ENCODE measurements around the gene FOXF2.
A peak's percentile ranks its signal among the peaks of the same experiment; 100 is the strongest.

The FOXF2 gene

GRCh38 chr6:1379017-1379787 lies 10.2 kb upstream of the FOXF2 start:
- no peak overlapping the region for H3K4me3 ChIP-seq (ENCODE audit: low read length)
- peak overlapping the region; percentile 19 for H3K4me2 ChIP-seq (ENCODE audit: low read length)
- H3K4me1 ChIP-seq (ENCODE audit: control insufficient read depth, insufficient read depth, low read length) = peaks cover 9% of the 10 kb centered on the region
- peaks cover 93% of the 10 kb centered on the region for H3K27me3 ChIP-seq (ENCODE audit: control insufficient read depth, insufficient read depth, low read length)
- H3K9ac ChIP-seq (ENCODE audit: low read depth, low read length) = no peak overlapping the region
- H3K9me3 ChIP-seq (replicated peaks; ENCODE audit: low read length) = no peaks in the 10 kb centered on the region
- no peaks in the 10 kb centered on the region for H3K36me3 ChIP-seq (ENCODE audit: insufficient read depth, low read length)

GRCh38 chr6:1379788-1380147 lies 9.6 kb upstream of the FOXF2 start:
- no peaks in the 10 kb centered on the region for H3K9me3 ChIP-seq (replicated peaks; ENCODE audit: low read length)
- H3K27me3 ChIP-seq (ENCODE audit: control insufficient read depth, insufficient read depth, low read length) = peaks cover 93% of the 10 kb centered on the region
- H3K4me1 ChIP-seq (ENCODE audit: control insufficient read depth, insufficient read depth, low read length) = peaks cover 9% of the 10 kb centered on the region
- H3K4me2 ChIP-seq (ENCODE audit: low read length) = peak overlapping the region; percentile 19
- H3K36me3 ChIP-seq (ENCODE audit: insufficient read depth, low read length) = no peaks in the 10 kb centered on the region
- no peak overlapping the region for H3K9ac ChIP-seq (ENCODE audit: low read depth, low read length)
- H3K4me3 ChIP-seq (ENCODE audit: low read length) = no peak overlapping the region

GRCh38 chr6:1380625-1381427 lies 8.6 kb upstream of the FOXF2 start:
- Histone ChIP-seq H3K4me1 (ENCODE audit: control insufficient read depth, insufficient read depth, low read length) (peaks cover 9% of the 10 kb centered on the region), H3K27me3 (ENCODE audit: control insufficient read depth, insufficient read depth, low read length) (peaks cover 95% of the 10 kb centered on the region), H3K36me3 (ENCODE audit: insufficient read depth, low read length) (no peaks in the 10 kb centered on the region)

GRCh38 chr6:1381481-1382330 lies 7.7 kb upstream of the FOXF2 start:
- H3K4me3 ChIP-seq (ENCODE audit: low read length) = peak overlapping the region; percentile 55
- H3K4me2 ChIP-seq (ENCODE audit: low read length) = peak overlapping the region; percentile 79
- H3K27me3 ChIP-seq (ENCODE audit: control insufficient read depth, insufficient read depth, low read length) = peaks cover 95% of the 10 kb centered on the region
- no peak overlapping the region for H3K9ac ChIP-seq (ENCODE audit: low read depth, low read length)
- peaks cover 9% of the 10 kb centered on the region for H3K4me1 ChIP-seq (ENCODE audit: control insufficient read depth, insufficient read depth, low read length)
- H3K36me3 ChIP-seq (ENCODE audit: insufficient read depth, low read length) = no peaks in the 10 kb centered on the region
- H3K9me3 ChIP-seq (replicated peaks; ENCODE audit: low read length) = no peaks in the 10 kb centered on the region

More at GRCh38 chr6:1380625-1381427, 8.6 kb upstream of the FOXF2 start:
- Histone ChIP-seq H3K9ac (ENCODE audit: low read depth, low read length) (no peak overlapping the region), H3K9me3 (replicated peaks; ENCODE audit: low read length) (no peaks in the 10 kb centered on the region), H3K4me3 (ENCODE audit: low read length) (no peak overlapping the region), H3K4me2 (ENCODE audit: low read length) (no peak overlapping the region)

- Histone ChIP-seq H3K9me3 (replicated peaks; ENCODE audit: low read length) (no peaks in the 10 kb centered on the region), H3K4me2 (ENCODE audit: low read length) (peak overlapping the region; percentile 79), H3K4me3 (ENCODE audit: low read length) (no peak overlapping the region), H3K36me3 (ENCODE audit: insufficient read depth, low read length) (no peaks in the 10 kb centered on the region), H3K9ac (ENCODE audit: low read depth, low read length) (no peak overlapping the region), H3K27me3 (ENCODE audit: control insufficient read depth, insufficient read depth, low read length) (peaks cover 95% of the 10 kb centered on the region), H3K4me1 (ENCODE audit: control insufficient read depth, insufficient read depth, low read length) (peaks cover 9% of the 10 kb centered on the region)
Observed at GRCh38 chr6:1382331-1382882, 7.0 kb upstream of the FOXF2 start.

- Histone ChIP-seq H3K4me1 (ENCODE audit: control insufficient read depth, insufficient read depth, low read length) (peaks cover 9% of the 10 kb centered on the region), H3K36me3 (ENCODE audit: insufficient read depth, low read length) (no peaks in the 10 kb centered on the region), H3K9ac (ENCODE audit: low read depth, low read length) (no peak overlapping the region), H3K27me3 (ENCODE audit: control insufficient read depth, insufficient read depth, low read length) (peaks cover 94% of the 10 kb centered on the region), H3K4me2 (ENCODE audit: low read length) (peak overlapping the region; percentile 15), H3K4me3 (ENCODE audit: low read length) (no peak overlapping the region), H3K9me3 (replicated peaks; ENCODE audit: low read length) (no peaks in the 10 kb centered on the region)
Observed at GRCh38 chr6:1382883-1383728, 6.3 kb upstream of the FOXF2 start.

GRCh38 chr6:1383729-1384548 lies 5.4 kb upstream of the FOXF2 start:
- Histone ChIP-seq H3K4me3 (ENCODE audit: low read length) (no peak overlapping the region), H3K9me3 (replicated peaks; ENCODE audit: low read length) (no peaks in the 10 kb centered on the region), H3K9ac (ENCODE audit: low read depth, low read length) (no peak overlapping the region), H3K36me3 (ENCODE audit: insufficient read depth, low read length) (no peaks in the 10 kb centered on the region), H3K4me2 (ENCODE audit: low read length) (no peak overlapping the region), H3K27me3 (ENCODE audit: control insufficient read depth, insufficient read depth, low read length) (peaks cover 94% of the 10 kb centered on the region), H3K4me1 (ENCODE audit: control insufficient read depth, insufficient read depth, low read length) (peaks cover 9% of the 10 kb centered on the region)

GRCh38 chr6:1384549-1385128 lies 4.7 kb upstream of the FOXF2 start:
- Histone ChIP-seq H3K9me3 (replicated peaks; ENCODE audit: low read length) (no peaks in the 10 kb centered on the region), H3K36me3 (ENCODE audit: insufficient read depth, low read length) (no peaks in the 10 kb centered on the region), H3K4me1 (ENCODE audit: control insufficient read depth, insufficient read depth, low read length) (peaks cover 9% of the 10 kb centered on the region), H3K4me3 (ENCODE audit: low read length) (no peak overlapping the region), H3K27me3 (ENCODE audit: control insufficient read depth, insufficient read depth, low read length) (peaks cover 90% of the 10 kb centered on the region), H3K4me2 (ENCODE audit: low read length) (no peak overlapping the region), H3K9ac (ENCODE audit: low read depth, low read length) (no peak overlapping the region)

- Histone ChIP-seq H3K4me3 (ENCODE audit: low read length) (no peak overlapping the region), H3K9ac (ENCODE audit: low read depth, low read length) (no peak overlapping the region), H3K4me1 (ENCODE audit: control insufficient read depth, insufficient read depth, low read length) (peaks cover 12% of the 10 kb centered on the region), H3K9me3 (replicated peaks; ENCODE audit: low read length) (no peaks in the 10 kb centered on the region), H3K4me2 (ENCODE audit: low read length) (no peak overlapping the region), H3K36me3 (ENCODE audit: insufficient read depth, low read length) (no peaks in the 10 kb centered on the region), H3K27me3 (ENCODE audit: control insufficient read depth, insufficient read depth, low read length) (peaks cover 86% of the 10 kb centered on the region)
Observed at GRCh38 chr6:1385129-1386037, 4.0 kb upstream of the FOXF2 start.

Measured in skeletal muscle satellite cell (primary cell).